Middle frontal gyrus (tissue), 1 donor: ENCODE results near the gene BMPR1A.
"Not testable (repeated sequence)": the region's sequence is repeated elsewhere in the genome, so short reads cannot be mapped to it uniquely, and the experiment has no call there.

Experiments used
- DNase-seq: peaks from one replicate; pipeline ENCODE4 v3.0.0-alpha.2; 2015; ENCODE audit warnings: low spot score; ENCODE audit errors: extremely low spot score

BMPR1A gene

DNA sequence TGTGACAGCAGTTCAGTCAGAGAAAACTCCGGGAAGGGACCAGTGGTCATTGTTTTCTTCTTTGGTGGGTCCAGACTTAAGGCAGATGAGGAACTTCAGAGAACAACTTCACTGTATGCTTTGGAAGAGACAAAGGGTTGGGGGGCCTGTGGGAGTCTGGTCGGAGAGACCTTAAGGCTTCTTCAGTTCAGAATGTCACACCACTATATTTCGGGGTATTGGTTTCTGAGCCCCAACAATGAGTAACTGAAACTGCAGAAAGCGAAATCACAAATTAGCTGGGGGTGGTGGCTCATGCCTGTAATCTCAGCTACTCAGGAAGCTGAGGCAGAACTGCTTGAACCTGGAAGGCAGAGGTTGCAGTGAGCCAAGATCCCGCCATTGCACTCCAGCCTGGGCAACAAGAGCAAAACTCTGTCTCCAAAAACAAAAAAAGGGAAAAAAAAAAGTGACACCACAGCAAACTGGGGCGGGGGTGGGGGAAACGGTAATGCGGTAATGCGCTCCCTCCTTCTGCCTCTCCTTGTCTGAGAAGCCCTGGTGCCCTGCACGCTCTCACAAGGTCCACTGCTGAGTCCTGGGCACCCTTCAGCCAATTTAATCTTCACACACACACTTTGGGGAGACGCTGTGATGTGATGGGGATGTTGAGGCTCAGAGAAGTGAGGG, 209.7 kb downstream of the BMPR1A start:
- no peak for DNase-seq

DNA sequence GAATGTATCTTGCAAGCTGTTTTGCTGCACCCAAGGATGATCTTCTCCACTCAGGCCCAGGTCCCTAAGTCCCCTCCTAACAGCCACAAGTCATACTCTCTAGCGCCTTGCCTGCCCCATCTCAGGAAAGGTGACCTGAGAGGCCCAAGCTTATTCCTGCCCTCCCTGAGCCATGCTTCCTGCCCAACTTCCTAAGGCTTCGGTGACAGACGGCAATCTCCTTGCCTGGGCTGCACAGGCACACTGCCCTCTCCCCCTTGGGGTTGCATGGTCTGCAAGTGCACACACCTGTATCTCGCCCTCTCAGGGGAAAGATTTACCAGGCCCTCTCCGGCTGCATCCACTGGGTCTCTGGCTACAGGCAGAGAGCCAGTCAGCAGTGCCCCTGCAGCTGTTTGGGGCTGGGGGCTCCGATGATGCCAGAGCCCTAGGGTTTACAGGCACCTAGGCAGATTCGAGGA, 211.1 kb downstream of the BMPR1A start:
- DNase-seq, result no peak

- no peak for DNase-seq
Measured at GRCh38 chr10:86968271-86968993, 212.0 kb downstream of the BMPR1A start, which contains the start of gene ADIRF. TSS of gene ADIRF (plus strand) at chr10:86968482. CDS start at chr10:86968545, 63 bp downstream.

DNA sequence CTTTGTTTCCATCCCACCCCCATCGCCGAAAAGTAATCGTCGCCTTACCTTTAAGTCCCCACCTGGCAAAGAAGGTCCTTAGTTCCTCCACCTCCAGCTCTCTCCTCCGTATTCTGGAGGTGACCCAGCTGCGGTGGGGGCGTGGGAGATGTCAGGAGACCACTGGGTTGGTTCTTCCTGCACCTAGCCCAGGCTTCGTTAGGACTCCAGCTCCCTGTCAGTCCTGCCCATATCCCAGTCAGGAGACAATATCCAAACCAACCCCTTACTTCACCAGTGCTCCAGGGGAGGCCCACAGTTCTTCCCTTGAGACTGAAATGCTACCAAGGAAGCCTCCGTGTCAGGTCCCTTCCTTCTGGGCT, 212.6 kb downstream of the BMPR1A start:
- no peak for DNase-seq

DNA sequence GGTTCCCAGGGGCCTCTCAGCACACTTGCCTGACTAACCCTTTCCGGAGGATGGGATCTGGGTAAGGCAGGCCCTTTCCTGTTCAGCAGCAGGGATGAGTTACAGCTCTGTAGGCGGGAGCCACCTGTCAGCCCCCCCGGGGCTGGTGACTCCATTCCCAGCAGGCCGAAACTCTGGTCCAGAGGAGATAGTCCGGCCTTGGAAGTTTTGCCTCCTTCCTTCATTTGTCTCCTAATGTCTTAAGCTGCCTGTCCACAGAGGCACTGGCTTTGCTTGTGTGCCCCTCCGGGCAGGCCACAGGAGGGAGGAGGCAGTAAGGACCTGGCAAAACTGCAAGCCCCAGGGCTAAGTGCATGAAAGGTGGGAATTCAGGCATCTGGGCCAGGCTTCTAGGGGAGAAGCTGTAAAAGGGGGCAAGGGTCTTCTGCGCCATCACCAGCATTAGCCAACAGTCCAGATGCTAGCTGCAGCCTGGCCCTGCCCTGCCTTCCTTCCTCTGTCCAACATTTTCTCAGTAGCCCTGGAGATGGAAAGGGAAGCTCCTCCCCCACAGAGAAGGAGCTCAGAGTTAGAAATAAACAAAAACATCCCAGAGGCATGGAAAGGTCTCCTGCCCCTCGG, 213.1 kb downstream of the BMPR1A start:
- DNase-seq, result no peak

GRCh38 chr10:86970162-86970981, 214.0 kb downstream of the BMPR1A start:
- DNase-seq, result no peak

GRCh38 chr10:86970982-86971231, 214.5 kb downstream of the BMPR1A start:
- no peak for DNase-seq

DNA sequence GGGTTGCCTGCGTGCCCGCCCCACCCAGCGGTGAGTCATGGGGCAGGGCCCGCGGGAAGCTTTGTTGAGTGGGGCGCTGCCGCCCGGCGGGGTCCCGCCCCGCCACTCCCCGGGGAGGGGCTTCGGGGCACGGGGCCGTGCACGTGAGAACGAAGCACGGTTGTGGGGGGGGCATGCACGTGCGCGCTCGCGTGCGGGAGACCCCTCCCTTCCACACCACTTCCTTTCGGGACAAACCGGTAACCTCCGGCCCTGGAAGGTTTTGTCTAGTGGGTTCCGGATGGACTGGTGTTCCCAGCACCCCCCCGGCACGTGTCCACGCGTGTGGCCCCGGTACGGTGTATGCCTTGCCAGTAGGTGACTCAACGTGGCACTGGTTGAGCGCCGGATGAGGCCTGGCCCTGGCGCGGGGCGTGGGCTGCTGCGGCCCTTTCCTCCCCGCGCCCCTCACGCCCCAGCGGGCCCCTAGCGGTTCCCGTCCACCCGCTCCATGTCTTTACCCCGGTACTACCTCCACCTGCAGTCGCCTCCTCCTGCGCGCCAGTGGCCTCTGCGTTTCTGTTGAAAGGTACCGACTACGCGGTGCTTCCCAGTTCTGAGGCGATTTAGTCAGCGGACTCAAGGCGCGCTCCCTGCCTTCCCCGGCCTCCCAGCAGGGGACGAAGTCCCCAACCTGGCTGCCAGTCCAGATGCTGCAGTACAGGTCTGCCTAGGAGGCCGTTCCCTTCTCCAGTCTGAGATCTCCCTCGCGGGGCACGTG, 215.0 kb downstream of the BMPR1A start:
- DNase-seq, result no peak

- DNase-seq, result no peak
Measured at GRCh38 chr10:86972613-86973380, 216.4 kb downstream of the BMPR1A start.

GRCh38 chr10:86974484-86974883, 218.1 kb downstream of the BMPR1A start:
- DNase-seq, result no peak

DNA sequence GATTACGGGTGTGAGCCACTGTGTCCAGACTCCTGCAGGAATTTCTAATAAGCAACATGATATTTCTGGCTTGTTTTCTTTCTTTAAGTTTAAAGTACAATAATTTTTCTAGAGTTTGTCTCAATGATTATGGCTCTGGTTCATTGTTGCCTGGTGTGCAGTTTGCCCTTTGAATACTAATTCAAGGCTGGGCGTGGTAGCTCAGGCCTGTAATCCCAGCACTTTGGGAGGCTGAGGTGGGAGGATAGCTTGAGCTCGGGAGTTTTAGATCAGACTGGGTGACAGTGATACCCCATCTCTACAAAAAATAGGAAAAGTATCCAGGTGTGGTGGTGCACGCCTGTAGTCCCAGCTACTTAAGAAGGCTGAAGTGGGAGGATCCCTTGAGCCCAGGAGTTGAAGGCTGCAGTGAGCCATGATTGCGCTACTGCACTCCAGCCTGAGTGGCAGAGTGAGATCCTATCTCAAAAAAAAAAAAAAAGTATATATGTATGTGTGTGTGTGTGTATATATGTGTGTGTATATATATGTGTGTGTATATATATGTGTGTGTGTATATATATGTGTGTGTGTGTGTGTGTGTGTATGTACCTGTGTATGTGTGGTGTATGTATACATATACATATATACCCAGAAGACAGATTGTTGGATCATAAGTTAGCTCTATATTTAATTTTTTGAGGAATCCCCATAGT, 220.1 kb downstream of the BMPR1A start:
- no peak for DNase-seq

DNA sequence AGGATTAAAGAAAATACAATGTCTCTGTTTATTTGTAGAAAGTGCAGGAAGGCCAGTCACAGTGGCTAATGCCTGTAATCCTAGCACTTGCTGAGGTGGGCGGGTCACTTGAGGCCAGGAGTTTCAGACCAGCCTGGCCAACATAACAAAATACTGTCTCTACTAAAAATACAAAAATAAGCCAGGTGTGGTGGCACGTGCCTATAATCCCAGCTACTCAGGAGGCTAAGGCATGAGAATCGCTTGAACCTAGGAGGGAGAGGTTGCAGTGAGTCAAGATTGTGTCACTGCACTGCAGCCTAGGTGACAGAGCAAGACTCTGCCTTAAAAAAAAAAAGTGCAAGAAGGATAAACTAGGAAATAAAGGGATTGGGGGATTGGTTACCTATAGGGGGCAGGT, 222.0 kb downstream of the BMPR1A start:
- DNase-seq, result not testable (repeated sequence)

- DNase-seq, result no peak
Measured at GRCh38 chr10:86979296-86979818, 222.9 kb downstream of the BMPR1A start.

DNA sequence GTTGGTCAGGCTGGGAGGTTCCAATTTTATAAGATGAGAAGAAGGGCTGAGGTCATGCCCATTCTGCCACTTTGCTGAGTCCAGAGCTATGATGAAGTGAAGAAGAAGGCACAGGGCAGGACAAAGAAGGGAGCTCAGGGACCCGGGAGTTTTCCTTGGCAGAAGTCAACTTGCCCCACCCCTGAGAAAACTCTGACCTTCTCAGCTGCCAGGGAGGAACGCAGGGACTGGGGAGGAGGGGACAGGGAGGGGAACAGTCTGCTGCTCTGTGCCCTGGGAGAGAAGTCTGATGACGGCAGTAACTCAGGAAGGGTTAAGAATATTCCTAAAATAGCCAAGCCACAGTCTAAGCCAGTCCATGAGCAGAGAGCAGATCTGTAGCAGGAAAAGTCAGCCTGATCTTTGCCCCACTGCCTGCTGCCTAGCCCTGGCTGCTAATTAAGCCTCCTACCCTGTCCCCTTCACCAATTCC, 223.6 kb downstream of the BMPR1A start:
- DNase-seq, result no peak

GRCh38 chr10:86981020-86981419, 224.6 kb downstream of the BMPR1A start:
- not testable (repeated sequence) for DNase-seq

GRCh38 chr10:86981716-86982115, 225.3 kb downstream of the BMPR1A start:
- DNase-seq, result no peak
